Duodenal mucosa (tissue), 2 donors: Measurements from ENCODE around the gene FCGR3B.
"Not testable (repeated sequence)": the region's sequence is repeated elsewhere in the genome, so short reads cannot be mapped to it uniquely, and the experiment has no call there.

ENCODE experiments used
- H3K27ac ChIP-seq: one replicate; pipeline ENCODE4 v1.7.0; 2013; ENCODE audit warnings: low read depth, low read length
- H3K27me3 ChIP-seq, 2 donors: one replicate each; pipeline ENCODE4 v1.7.0; 2013; ENCODE audit warnings: low read length in 2 of 2, control low read depth in 1 of 2; ENCODE audit not compliant: insufficient read depth in 2 of 2, control insufficient read depth in 1 of 2
- H3K36me3 ChIP-seq, 2 donors: one replicate each; pipeline ENCODE4 v1.7.0; 2013; ENCODE audit warnings: low read length in 2 of 2, control low read depth in 1 of 2; ENCODE audit not compliant: insufficient read depth in 2 of 2, control insufficient read depth in 1 of 2
- H3K4me1 ChIP-seq, 2 donors: one replicate each; pipeline ENCODE4 v1.7.0; 2013; ENCODE audit warnings: low read length in 2 of 2, control low read depth in 1 of 2; ENCODE audit not compliant: insufficient read depth in 2 of 2, control insufficient read depth in 1 of 2
- H3K4me3 ChIP-seq, 2 donors: one replicate each; pipeline ENCODE4 v1.7.0; 2013; ENCODE audit warnings: low read length in 2 of 2, low read depth in 1 of 2
- H3K9ac ChIP-seq, 2 donors: one replicate each; pipeline ENCODE4 v1.7.0; 2013; ENCODE audit warnings: low read length in 2 of 2, low read depth in 1 of 2
- H3K9me3 ChIP-seq, 2 donors: one replicate each; pipeline ENCODE4 v1.7.0; 2013; ENCODE audit warnings: low read length in 2 of 2, control low read depth in 1 of 2; ENCODE audit not compliant: control insufficient read depth in 1 of 2

Gene FCGR3B

GRCh38 chr1:161605762-161606540, 25.0 kb downstream of the FCGR3B start:
- H3K36me3 ChIP-seq, H3K4me3 ChIP-seq, H3K9ac ChIP-seq, H3K27ac ChIP-seq, H3K27me3 ChIP-seq, H3K9me3 ChIP-seq, H3K4me1 ChIP-seq: not testable (repeated sequence)

DNA sequence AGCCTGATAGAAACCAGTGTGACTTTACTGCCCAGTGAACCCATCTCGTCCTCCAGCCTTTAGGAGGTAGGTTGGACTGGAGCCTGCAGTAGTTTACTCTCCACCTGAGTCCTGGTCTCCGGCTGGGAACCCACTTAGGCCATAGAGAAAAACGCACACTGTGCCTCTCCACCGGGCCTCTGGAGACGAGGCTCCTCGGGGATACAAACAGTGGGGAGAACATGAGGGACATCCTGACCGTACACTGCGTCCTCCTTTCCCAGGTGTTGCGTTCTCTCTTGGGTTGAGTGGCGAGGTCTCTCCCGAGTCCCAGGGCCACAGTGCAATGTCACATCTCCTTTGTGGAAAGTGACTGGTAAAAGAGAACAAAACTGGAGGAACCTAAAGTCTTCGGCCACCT, 26.0 kb downstream of the FCGR3B start:
- H3K4me1 ChIP-seq, H3K4me3 ChIP-seq, H3K9me3 ChIP-seq, H3K27ac ChIP-seq, H3K27me3 ChIP-seq, H3K36me3 ChIP-seq, H3K9ac ChIP-seq: not testable (repeated sequence)

DNA sequence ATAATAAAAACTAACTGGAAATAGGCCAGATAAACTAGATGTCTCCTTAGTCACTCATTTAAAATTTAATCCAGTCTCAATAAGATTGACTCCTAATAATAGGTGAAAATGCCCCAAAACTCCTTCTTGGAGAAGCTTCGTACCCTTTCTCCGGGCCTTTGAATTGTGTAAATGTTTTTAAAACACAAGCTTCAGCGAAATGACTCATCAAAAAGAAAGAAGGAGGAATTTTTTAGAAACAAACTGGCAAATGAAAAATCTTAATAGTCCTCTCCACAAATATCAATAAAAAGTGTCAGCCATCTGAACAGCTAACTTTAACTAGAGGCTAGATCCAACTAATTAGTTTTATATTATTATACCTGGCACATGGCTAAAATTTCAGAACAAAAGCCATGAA, 33.9 kb downstream of the FCGR3B start:
- H3K9me3 ChIP-seq, H3K36me3 ChIP-seq: not testable (repeated sequence)

DNA sequence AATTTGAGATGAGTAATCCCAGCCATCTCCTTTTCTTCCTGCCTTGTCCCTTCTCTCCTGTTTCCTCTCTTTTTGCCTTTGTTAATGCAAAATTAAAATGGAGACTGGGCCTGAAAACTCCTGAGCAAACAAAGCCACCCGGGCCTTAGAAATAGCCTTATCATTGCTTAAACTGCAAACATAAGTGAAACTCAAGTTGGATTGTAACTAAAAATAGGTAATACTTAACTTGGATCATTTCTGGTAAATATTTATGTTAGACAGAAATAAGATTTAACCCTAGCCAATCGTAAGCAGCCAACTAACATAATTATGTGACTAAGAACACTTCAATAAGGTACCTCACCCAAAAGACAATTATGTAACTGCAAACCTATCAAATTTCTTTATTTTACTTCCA, 35.4 kb downstream of the FCGR3B start:
- H3K4me1 ChIP-seq, H3K36me3 ChIP-seq, H3K27me3 ChIP-seq, H3K9me3 ChIP-seq, H3K27ac ChIP-seq, H3K4me3 ChIP-seq, H3K9ac ChIP-seq: not testable (repeated sequence)

More for the DNA sequence above, 33.9 kb downstream of the FCGR3B start:
- H3K9ac ChIP-seq, H3K27me3 ChIP-seq, H3K4me1 ChIP-seq, H3K4me3 ChIP-seq, H3K27ac ChIP-seq: not testable (repeated sequence)

DNA sequence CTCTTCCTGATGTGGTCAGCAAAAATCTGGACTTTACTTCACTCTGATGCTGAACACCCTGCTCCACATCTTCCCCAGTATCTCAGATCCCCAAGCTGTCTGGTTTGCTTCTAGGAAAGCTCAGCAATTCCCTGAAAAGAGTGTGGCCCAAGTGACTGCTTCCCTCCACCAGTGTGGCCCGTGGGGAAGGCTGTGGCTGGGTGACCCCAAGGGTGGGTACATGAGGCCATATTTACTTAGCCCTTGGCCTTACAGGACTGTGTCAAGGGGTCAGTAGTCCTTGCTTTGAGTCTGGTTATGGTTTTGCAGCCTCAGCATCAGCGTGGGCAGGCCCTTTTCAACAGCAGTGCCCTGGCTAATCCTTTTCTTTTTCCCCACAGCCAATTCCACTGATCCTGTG, 35.8 kb downstream of the FCGR3B start:
- not testable (repeated sequence) for H3K27ac ChIP-seq, H3K9ac ChIP-seq, H3K36me3 ChIP-seq, H3K27me3 ChIP-seq, H3K9me3 ChIP-seq, H3K4me3 ChIP-seq, H3K4me1 ChIP-seq

- not testable (repeated sequence) for H3K4me3 ChIP-seq, H3K36me3 ChIP-seq, H3K9ac ChIP-seq, H3K9me3 ChIP-seq, H3K4me1 ChIP-seq, H3K27ac ChIP-seq, H3K27me3 ChIP-seq
These were observed 36.5 kb downstream of the FCGR3B start for GRCh38 chr1:161594269-161594984.

DNA sequence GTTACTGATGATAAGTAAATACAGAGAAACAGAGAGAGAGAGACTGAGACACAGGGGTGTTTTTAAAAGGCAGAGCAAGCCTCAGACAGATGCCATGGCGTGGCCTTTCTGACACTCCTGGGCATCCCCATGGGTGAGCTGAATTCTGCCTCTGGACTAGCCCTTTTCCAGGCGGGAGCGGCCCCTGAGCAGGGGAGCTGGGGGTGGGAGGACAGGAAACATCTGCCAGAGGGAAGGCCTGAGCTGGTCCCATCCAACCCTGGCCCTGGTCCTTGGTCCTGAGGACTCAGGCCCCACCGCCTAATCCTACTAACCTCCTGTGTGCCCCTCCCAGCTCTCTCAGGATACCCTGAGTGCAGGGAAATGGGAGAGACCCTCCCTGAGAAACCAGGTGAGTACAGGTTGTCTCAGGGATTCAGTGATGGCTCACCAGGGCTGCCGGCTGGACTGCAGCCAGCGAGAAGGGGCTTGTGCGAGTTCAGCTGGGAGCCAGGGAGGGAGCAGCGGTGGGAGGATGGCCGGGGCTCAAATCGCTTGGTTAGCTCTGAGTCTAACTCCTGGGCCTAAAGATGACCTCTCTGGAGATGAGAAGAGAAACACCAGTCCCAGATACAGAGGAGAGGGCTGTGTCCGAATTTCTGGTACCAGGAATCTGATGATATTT, 37.8 kb downstream of the FCGR3B start:
- H3K9me3 ChIP-seq, H3K27ac ChIP-seq, H3K9ac ChIP-seq, H3K36me3 ChIP-seq, H3K4me1 ChIP-seq, H3K27me3 ChIP-seq, H3K4me3 ChIP-seq: not testable (repeated sequence)

DNA sequence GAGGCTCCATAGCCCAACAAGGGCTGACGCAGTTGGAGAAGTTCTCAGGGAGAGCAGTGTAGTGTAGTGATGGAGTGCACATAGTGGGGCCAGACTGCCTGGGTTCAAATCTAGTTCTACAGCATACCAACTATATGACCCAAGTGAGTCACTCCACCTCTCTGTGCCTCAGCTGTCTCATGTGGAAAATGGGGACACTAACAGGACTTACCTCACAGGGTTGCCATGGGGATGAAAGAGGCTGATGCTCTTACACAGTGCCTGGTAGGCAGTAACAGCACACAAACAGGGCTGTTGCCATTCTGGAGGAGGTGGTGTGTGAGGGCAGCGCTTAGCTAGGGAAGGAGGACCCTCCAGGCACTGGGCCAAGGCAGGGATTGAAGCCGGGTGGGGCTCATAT, 38.4 kb downstream of the FCGR3B start:
- not testable (repeated sequence) for H3K9me3 ChIP-seq, H3K27me3 ChIP-seq, H3K4me1 ChIP-seq, H3K9ac ChIP-seq, H3K36me3 ChIP-seq, H3K27ac ChIP-seq, H3K4me3 ChIP-seq

- not testable (repeated sequence) for H3K27me3 ChIP-seq, H3K9ac ChIP-seq, H3K36me3 ChIP-seq, H3K9me3 ChIP-seq, H3K27ac ChIP-seq, H3K4me1 ChIP-seq, H3K4me3 ChIP-seq
These were observed 41.1 kb downstream of the FCGR3B start for GRCh38 chr1:161589920-161590319.

DNA sequence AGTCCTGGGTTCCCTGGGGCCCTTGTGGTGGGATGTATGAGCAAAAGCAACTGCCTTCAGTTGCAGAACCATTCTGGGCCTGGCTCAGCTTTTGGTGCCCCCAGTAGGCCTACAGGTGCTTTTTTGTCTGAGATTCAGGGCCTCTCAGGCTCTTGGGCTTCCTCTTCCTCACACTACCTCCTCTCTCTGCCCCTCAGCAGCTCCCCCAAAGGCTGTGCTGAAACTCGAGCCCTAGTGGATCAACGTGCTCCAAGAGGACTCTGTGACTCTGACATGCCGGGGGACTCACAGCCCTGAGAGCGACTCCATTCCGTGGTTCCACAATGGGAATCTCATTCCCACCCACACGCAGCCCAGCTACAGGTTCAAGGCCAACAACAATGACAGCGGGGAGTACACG, 41.6 kb downstream of the FCGR3B start:
- H3K4me3 ChIP-seq, H3K9me3 ChIP-seq, H3K36me3 ChIP-seq, H3K27me3 ChIP-seq, H3K27ac ChIP-seq, H3K4me1 ChIP-seq, H3K9ac ChIP-seq: not testable (repeated sequence)
